GM21526 (cell line): Measurements from ENCODE around the gene ARHGAP45.
"Not testable (repeated sequence)": the region's sequence is repeated elsewhere in the genome, so short reads cannot be mapped to it uniquely, and the experiment has no call there.

Experiments used
- ATAC-seq: cut with Tn5 transposase; IDR thresholded peaks from one replicate; pipeline ENCODE4 v1.9.1; 2021; ENCODE audit warnings: moderate library complexity; ENCODE audit not compliant: unreplicated experiment, low FRiP score

The ARHGAP45 gene

GRCh38 chr19:1129084-1129483 is 62.1 kb downstream of the ARHGAP45 start:
- ATAC-seq = not testable (repeated sequence)

DNA sequence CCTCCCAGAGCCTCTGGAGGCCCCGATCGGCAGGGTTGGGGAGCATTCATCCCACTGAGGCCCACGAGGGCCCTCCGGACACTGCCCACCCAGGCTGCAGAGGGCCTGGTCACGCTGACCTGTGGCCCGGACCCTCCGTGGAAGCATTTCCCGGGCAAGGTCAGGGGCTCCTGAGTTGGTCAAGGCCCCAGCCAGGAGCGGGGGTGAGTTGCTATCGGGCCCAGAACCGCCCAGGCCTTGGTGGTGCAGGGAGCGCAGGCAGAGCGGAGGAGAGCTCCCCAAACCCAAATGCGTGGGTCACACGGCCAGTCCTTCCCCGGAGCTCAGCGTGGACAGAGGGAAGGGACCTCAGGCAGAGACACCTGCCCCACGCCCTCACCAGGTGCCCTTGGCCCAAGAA is 62.6 kb downstream of the ARHGAP45 start:
- ATAC-seq = no peak

GRCh38 chr19:1130771-1131717 is 64.1 kb downstream of the ARHGAP45 start:
- ATAC-seq = no peak

DNA sequence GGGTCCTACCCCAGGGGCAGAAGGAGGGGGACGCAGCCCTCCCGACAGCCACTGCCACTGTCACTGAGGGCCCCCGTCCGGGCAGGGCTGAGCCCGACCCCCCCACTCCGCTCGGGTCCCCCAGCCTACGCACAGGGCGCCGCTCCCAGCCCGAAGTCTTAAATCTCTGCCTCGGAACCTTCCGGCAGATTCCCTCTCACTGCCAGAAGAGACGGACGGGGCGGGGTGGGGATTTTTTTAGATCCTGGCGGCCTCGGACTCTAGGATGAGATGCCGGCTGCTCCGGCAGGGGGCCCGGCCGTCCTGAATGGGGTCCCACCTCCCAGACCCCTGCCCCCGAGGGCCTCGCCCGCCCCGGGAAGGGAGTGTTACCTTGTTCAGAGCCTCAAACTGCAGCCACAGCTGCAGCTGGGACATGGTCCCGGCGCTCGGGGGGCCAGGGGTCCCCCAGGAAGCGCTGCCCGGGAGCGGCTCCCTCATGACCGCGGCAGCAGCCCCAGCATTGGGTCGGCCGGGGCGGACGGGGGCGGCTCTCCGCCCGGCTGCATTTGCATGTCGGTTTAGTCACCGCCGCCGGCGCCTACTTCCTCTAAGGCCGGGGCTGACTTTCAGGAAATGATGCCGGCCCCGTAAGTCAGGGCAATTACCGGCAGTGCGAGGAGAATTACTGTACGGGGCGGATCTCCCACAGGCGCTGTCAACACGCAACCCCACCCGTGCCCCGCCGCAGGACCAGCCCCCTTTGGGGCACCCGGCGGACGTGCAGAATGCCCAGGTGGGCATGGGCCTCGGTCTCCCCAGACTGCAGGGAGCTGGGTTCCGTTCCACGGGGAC is 65.0 kb downstream of the ARHGAP45 start:
- peak; percentile 33 for ATAC-seq

- ATAC-seq = no peak
These were observed 65.8 kb downstream of the ARHGAP45 start for GRCh38 chr19:1132552-1133383.

- ATAC-seq = peak; percentile 45
These were observed 66.5 kb downstream of the ARHGAP45 start for GRCh38 chr19:1133471-1133929.

DNA sequence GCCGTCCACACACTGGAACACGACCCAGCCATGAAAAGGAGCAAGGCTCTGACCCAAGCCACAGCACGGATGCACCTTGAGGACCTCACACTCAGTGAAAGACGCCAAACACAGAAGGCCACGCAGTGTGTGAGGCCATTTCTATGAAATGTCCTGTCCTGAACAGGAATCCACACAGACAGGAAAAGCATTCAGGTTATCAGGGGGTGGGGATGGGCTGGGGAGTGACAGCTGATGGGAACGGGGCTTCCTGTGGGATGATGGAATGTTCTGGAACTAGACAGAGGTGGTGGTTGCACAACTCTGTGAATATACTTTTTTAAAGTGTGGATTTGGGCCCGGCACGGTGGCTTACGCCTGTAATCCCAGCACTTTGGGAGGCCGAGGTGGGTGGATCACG is 67.5 kb downstream of the ARHGAP45 start:
- no peak for ATAC-seq

- ATAC-seq = no peak
These were observed 68.5 kb downstream of the ARHGAP45 start for GRCh38 chr19:1135454-1135853.

- no peak for ATAC-seq
These were observed 69.2 kb downstream of the ARHGAP45 start for GRCh38 chr19:1136201-1136600.
